IMR-90 (cell line): Measurements from ENCODE around the gene CDK2AP2. TPM values are rescaled to one million over a fixed set of nuclear protein-coding genes. Genes with fewer than 3 reads are reported as not detected.

Experiments
- ATAC-seq: fragments of 200-7000 bp; cut with Tn5 transposase; 2 replicates; pipeline ENCODE4 v1.9.1; 2020; ENCODE audit warnings: low read depth, mild to moderate bottlenecking, moderate library complexity
- BruUV-seq: library from RNA; stranded (reverse); fragments of 400-500 nt; replicated peaks from 2 replicates; lab custom pipeline; 2021; lab: Mats Ljungman, UMichigan
- CTCF ChIA-PET: fragments of 300-600 bp; formaldehyde crosslinking; extraction: SDS; loops from one replicate; lab custom pipeline; 2021; ENCODE audit warnings: antibody characterized with exemption; lab: Yijun Ruan, JAX
- POLR2A ChIA-PET: fragments of 300-600 bp; sonication (Branson Sonifier 250); formaldehyde crosslinking; loops from one replicate; lab custom pipeline; 2022; ENCODE audit warnings: antibody characterized with exemption; ENCODE audit not compliant: unreplicated experiment; lab: Charles Lee
- DNase-seq: peaks from one replicate; pipeline ENCODE4 v3.0.0; 2013
- H2AFZ ChIP-seq: replicated peaks from 2 replicates; pipeline ENCODE3; 2013; ENCODE audit warnings: low read length, mild to moderate bottlenecking; ENCODE audit not compliant: poor library complexity
- H2AK5ac ChIP-seq: 2 replicates; pipeline ENCODE4 v1.6.1; 2013; ENCODE audit warnings: low read depth, low read length, inconsistent platforms
- H2AK9ac ChIP-seq: replicated peaks from 2 replicates; pipeline ENCODE3; 2013; ENCODE audit warnings: mild to moderate bottlenecking, low read depth, low read length, moderate library complexity; ENCODE audit not compliant: poor library complexity
- H2BK120ac ChIP-seq: 2 replicates; pipeline ENCODE4 v1.6.1; 2013; ENCODE audit warnings: low read depth, low read length, inconsistent platforms
- H2BK15ac ChIP-seq: 3 replicates; pipeline ENCODE4 v1.6.1; 2013; ENCODE audit warnings: low read depth, low read length, inconsistent platforms
- H2BK20ac ChIP-seq: 2 replicates; pipeline ENCODE4 v1.6.1; 2013; ENCODE audit warnings: low read depth, mild to moderate bottlenecking, inconsistent platforms, low read length, moderate library complexity
- H2BK5ac ChIP-seq: 2 replicates; pipeline ENCODE4 v1.6.1; 2013; ENCODE audit warnings: mild to moderate bottlenecking, low read depth, low read length, inconsistent platforms; ENCODE audit not compliant: poor library complexity, severe bottlenecking
- H3K14ac ChIP-seq: replicated peaks from 2 replicates; pipeline ENCODE4 v1.6.1; 2013; ENCODE audit warnings: low read depth, low read length, inconsistent platforms
- H3K18ac ChIP-seq: 2 replicates; pipeline ENCODE4 v1.6.1; 2013; ENCODE audit warnings: low read depth, low read length, control low read depth
- H3K23ac ChIP-seq: 2 replicates; pipeline ENCODE4 v1.6.1; 2013; ENCODE audit warnings: low read depth, low read length, inconsistent platforms
- H3K27ac ChIP-seq: 2 replicates; pipeline ENCODE4 v1.5.1; 2013; ENCODE audit warnings: mild to moderate bottlenecking, control low read depth, low read length; ENCODE audit not compliant: insufficient read depth
- H3K27me3 ChIP-seq: 2 replicates; pipeline ENCODE4 v1.6.1; 2013; ENCODE audit warnings: low read length; ENCODE audit not compliant: control insufficient read depth, insufficient read depth
- H3K36me3 ChIP-seq: 2 replicates; pipeline ENCODE4 v1.6.1; 2013; ENCODE audit warnings: low read length, mixed read lengths; ENCODE audit not compliant: control insufficient read depth, insufficient read depth
- H3K4ac ChIP-seq: 2 replicates; pipeline ENCODE4 v1.6.1; 2013; ENCODE audit warnings: low read depth, low read length, inconsistent platforms
- H3K4me1 ChIP-seq: 2 replicates; pipeline ENCODE4 v1.6.1; 2013; ENCODE audit warnings: low read length, mixed read lengths; ENCODE audit not compliant: control insufficient read depth, insufficient read depth
- H3K4me2 ChIP-seq: 2 replicates; pipeline ENCODE4 v1.6.1; 2013; ENCODE audit warnings: low read depth, mild to moderate bottlenecking, control low read depth, low read length, moderate library complexity
- H3K4me3 ChIP-seq: 2 replicates; pipeline ENCODE4 v1.5.1; 2013; ENCODE audit warnings: low read depth, mild to moderate bottlenecking, control low read depth, low read length, moderate library complexity; ENCODE audit not compliant: insufficient read depth
- H3K56ac ChIP-seq: 2 replicates; pipeline ENCODE4 v1.6.1; 2013; ENCODE audit warnings: low read length, inconsistent platforms; ENCODE audit not compliant: insufficient read depth; ENCODE audit errors: extremely low read depth
- H3K79me1 ChIP-seq, 2 experiments: 2 replicates each; pipeline ENCODE4 v1.6.1; 2013; ENCODE audit warnings: low read length in 2 of 2, inconsistent platforms in 1 of 2, low read depth in 1 of 2
- H3K9ac ChIP-seq: 2 replicates; pipeline ENCODE4 v1.6.1; 2013; ENCODE audit warnings: low read depth, low read length, control low read depth
- H3K9me1 ChIP-seq: 2 replicates; pipeline ENCODE4 v1.6.1; 2013; ENCODE audit warnings: low read length, inconsistent platforms; ENCODE audit not compliant: insufficient read depth
- H3K9me3 ChIP-seq: 2 replicates; pipeline ENCODE4 v1.6.1; 2013; ENCODE audit warnings: low read length; ENCODE audit not compliant: control insufficient read depth, insufficient read depth
- H4K20me1 ChIP-seq: 2 replicates; pipeline ENCODE4 v1.6.1; 2013; ENCODE audit warnings: low read length, inconsistent platforms; ENCODE audit not compliant: insufficient read depth
- H4K5ac ChIP-seq: 2 replicates; pipeline ENCODE4 v1.6.1; 2013; ENCODE audit warnings: mild to moderate bottlenecking, low read depth, low read length, control low read depth
- H4K8ac ChIP-seq, 2 experiments: 2 replicates each; pipeline ENCODE4 v1.6.1; 2013; ENCODE audit warnings: low read depth in 2 of 2, low read length in 2 of 2, control low read depth in 1 of 2, inconsistent platforms in 1 of 2
- H4K91ac ChIP-seq: 2 replicates; pipeline ENCODE4 v1.6.1; 2013; ENCODE audit warnings: low read depth, low read length, inconsistent platforms; ENCODE audit not compliant: insufficient read depth
- BHLHE40 ChIP-seq: fragments of 150-350 bp; IDR thresholded peaks from 2 replicates; pipeline ENCODE4 v1.6.1; 2016; ENCODE audit warnings: mild to moderate bottlenecking, low read depth, low read length
- CEBPB ChIP-seq: IDR thresholded peaks from 2 replicates; pipeline ENCODE4 v1.6.1; 2012; ENCODE audit warnings: low read depth, low read length, improper control_type of control experiment
- FOS ChIP-seq: fragments of 150-350 bp; IDR thresholded peaks from 2 replicates; pipeline ENCODE4 v1.6.1; 2016; ENCODE audit warnings: low read depth, low read length
- MAFK ChIP-seq: IDR thresholded peaks from 2 replicates; pipeline ENCODE4 v1.6.1; 2012; ENCODE audit warnings: low read depth, low read length, improper control_type of control experiment
- MAZ ChIP-seq: IDR thresholded peaks from 2 replicates; pipeline ENCODE4 v1.6.1; 2012; ENCODE audit warnings: low read depth, mild to moderate bottlenecking, low read length, improper control_type of control experiment, moderate library complexity, borderline replicate concordance
- NFE2L2 ChIP-seq: fragments of 150-350 bp; IDR thresholded peaks from 2 replicates; pipeline ENCODE4 v1.6.1; 2016; ENCODE audit warnings: low read depth, mild to moderate bottlenecking, low read length
- POLR2A ChIP-seq: IDR thresholded peaks from 2 replicates; pipeline ENCODE4 v1.6.1; 2012; ENCODE audit warnings: mild to moderate bottlenecking, low read depth, low read length
- RAD21 ChIP-seq: IDR thresholded peaks from 2 replicates; pipeline ENCODE4 v1.6.1; 2012; ENCODE audit warnings: low read length, improper control_type of control experiment
- RFX5 ChIP-seq: IDR thresholded peaks from 2 replicates; pipeline ENCODE4 v1.8.0; 2012; ENCODE audit warnings: low read depth, mild to moderate bottlenecking, low read length, moderate library complexity
- SMC3 ChIP-seq: fragments of 150-350 bp; IDR thresholded peaks from 2 replicates; pipeline ENCODE4 v1.6.1; 2016; ENCODE audit warnings: low read depth, mild to moderate bottlenecking, antibody characterized with exemption, low read length, moderate library complexity
- WGBS, 2 experiments: methylation state at CpG; one replicate each; pipeline versions ENCODE4 v1.1.5 to v1.1.7; 2013; ENCODE audit warnings: missing lambda C conversion rate in 2 of 2; ENCODE audit not compliant: insufficient read length in 1 of 2; ENCODE audit errors: extremely low coverage in 2 of 2; 5-methylcytosine and 5-hydroxymethylcytosine counted together
- dilution Hi-C: fragments of 300-500 bp; cut with HindIII; formaldehyde crosslinking; loops from one replicate; pipeline ENCODE4 v1.14.3; 2018; ENCODE audit warnings: low sequenced_read_pairs; ENCODE audit not compliant: unreplicated experiment
- in situ Hi-C: fragments of 300-500 bp; cut with MboI; formaldehyde crosslinking; loops from 3 replicates; pipeline ENCODE4 v1.14.3; 2019; ENCODE audit warnings: low sequenced_read_pairs, inconsistent platforms, mixed read lengths
- intact Hi-C: fragments of 100-400 bp; cut with micrococcal nuclease; formaldehyde crosslinking; loops from 2 replicates; pipeline ENCODE4 v1.10.0; 2022
- polyA plus RNA-seq, 3 experiments: library from polyadenylated mRNA; depleted of rRNA; stranded (reverse); fragments of >200 nt; gene quantifications; 2 replicates each; pipeline ENCODE4 v1.2.3, GENCODE V29; 2012; ENCODE audit warnings: low replicate concordance in 1 of 3
- total RNA-seq: library from RNA; depleted of rRNA; stranded (reverse); fragments of >200 nt; gene quantifications from 2 replicates; pipeline ENCODE4 v1.2.3, GENCODE V29; 2012
- TF ChIP-seq, protein P1 (sequence below): fragments of 150-350 bp; IDR thresholded peaks from 2 replicates; pipeline ENCODE4 v1.6.1; 2016; ENCODE audit warnings: low read depth, mild to moderate bottlenecking, low read length, moderate library complexity, borderline replicate concordance
- TF ChIP-seq, protein P2 (sequence below): fragments of 150-350 bp; IDR thresholded peaks from 2 replicates; pipeline ENCODE4 v1.6.1; 2017; ENCODE audit warnings: mild to moderate bottlenecking, antibody characterized with exemption, low read length, low read depth

Gene CDK2AP2
- total and polyA plus RNA-seq, 2 of the 4 experiments (the other 2 are of a cell fraction), result 8.1 to 44.7 TPM

DNA sequence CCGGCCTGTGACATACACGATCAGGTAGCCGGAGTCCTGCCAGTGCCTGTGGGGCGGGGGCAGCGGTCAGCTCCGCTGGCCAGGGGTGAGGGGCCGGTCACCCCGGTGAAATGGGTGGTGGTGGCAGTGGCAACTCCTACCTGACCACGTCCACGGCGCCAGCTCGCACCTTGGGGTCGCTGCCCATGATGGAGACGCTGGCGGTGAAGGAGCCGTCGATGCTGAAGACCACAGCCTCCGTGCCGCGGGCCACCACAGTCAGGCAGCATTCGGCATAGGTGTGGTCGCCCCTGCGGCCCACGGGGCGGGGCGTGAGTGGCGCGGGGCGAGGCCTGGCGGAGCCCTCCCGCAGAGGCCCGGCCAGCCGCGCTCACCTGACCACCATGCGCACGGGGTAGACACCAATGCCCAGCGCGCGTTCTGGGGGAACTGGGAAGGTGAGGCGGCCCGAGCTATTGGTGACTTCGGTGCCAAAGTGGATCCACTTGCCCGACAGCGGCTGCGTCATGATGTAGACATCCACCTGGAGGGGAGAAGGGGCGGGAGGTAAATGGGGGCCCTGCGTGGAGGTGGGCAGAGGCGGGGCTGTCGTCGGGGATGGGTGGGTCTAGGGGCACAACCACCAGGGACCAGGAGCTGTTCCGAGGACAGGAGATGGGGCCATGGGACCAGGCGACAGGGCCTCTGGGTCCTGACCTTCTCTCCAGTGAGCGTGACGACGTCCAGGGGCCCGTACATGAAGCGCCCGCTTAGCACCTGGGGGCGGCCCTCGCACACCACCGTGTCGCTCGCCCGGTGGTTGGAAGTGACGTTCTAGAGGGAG lies 14.2 kb downstream of the CDK2AP2 start:
- CTCF ChIA-PET, result no interaction called here
- DNase-seq, result no peak

More for the DNA sequence above, 14.2 kb downstream of the CDK2AP2 start:
- POLR2A ChIA-PET, result no interaction called here
- TF ChIP-seq SMC3 (no peak), FOS (no peak), MAZ (no peak), CEBPB (no peak), BHLHE40 (no peak), POLR2A (no peak), MAFK (no peak), RAD21 (no peak), NFE2L2 (no peak), RFX5 (no peak)
- TF ChIP-seq, protein P1, sequence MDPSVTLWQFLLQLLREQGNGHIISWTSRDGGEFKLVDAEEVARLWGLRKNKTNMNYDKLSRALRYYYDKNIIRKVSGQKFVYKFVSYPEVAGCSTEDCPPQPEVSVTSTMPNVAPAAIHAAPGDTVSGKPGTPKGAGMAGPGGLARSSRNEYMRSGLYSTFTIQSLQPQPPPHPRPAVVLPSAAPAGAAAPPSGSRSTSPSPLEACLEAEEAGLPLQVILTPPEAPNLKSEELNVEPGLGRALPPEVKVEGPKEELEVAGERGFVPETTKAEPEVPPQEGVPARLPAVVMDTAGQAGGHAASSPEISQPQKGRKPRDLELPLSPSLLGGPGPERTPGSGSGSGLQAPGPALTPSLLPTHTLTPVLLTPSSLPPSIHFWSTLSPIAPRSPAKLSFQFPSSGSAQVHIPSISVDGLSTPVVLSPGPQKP, result no peak
- TF ChIP-seq, protein P2, sequence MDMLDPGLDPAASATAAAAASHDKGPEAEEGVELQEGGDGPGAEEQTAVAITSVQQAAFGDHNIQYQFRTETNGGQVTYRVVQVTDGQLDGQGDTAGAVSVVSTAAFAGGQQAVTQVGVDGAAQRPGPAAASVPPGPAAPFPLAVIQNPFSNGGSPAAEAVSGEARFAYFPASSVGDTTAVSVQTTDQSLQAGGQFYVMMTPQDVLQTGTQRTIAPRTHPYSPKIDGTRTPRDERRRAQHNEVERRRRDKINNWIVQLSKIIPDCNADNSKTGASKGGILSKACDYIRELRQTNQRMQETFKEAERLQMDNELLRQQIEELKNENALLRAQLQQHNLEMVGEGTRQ, result no peak
- no peak overlapping the region for H2BK120ac ChIP-seq
- H4K20me1 ChIP-seq, result no peaks in the 10 kb centered on the region; the same call in 1 of the 2 replicates
- no peaks in the 10 kb centered on the region for H3K9me3 ChIP-seq
- dilution Hi-C loops, result no loop called here
- H3K18ac ChIP-seq, result no peak overlapping the region
- no peak overlapping the region for H3K4me2 ChIP-seq
- no peak overlapping the region for H3K4ac ChIP-seq
- 96% methylated on average over 30 of the region's 65 CpGs; no CpG with 5 or more reads in 1 of the 2 experiments for WGBS, 2 experiments
- no peaks in the 10 kb centered on the region for H3K79me1 ChIP-seq
- H2BK5ac ChIP-seq, result no peak overlapping the region
- H2BK15ac ChIP-seq, result no peak overlapping the region
- no peak overlapping the region for H3K56ac ChIP-seq
- no peaks in the 10 kb centered on the region for H3K4me1 ChIP-seq
- no peak overlapping the region for H4K5ac ChIP-seq
- peaks cover 4% of the 10 kb centered on the region; the same call in 1 of the 2 replicates for H3K9me1 ChIP-seq
- intact Hi-C loops, result no loop called here
- no peak overlapping the region for H3K27ac ChIP-seq
- in situ Hi-C loops, result no loop called here
- no peak for ATAC-seq
- no peaks in the 10 kb centered on the region for H3K27me3 ChIP-seq
- no peak overlapping the region for H2AK5ac ChIP-seq
- no peak overlapping the region for H4K91ac ChIP-seq
- H3K14ac ChIP-seq, result no peak overlapping the region
- no peak overlapping the region for H2BK20ac ChIP-seq
- no peak overlapping the region for H3K4me3 ChIP-seq
- BruUV-seq, result no TSS peak
- no peak overlapping the region for H4K8ac ChIP-seq
- H3K9ac ChIP-seq, result no peak overlapping the region
- H3K36me3 ChIP-seq, result peaks cover 60% of the 10 kb centered on the region
- no peak overlapping the region for H3K23ac ChIP-seq
- H2AK9ac ChIP-seq, result no peak overlapping the region
- no peak overlapping the region for H2AFZ ChIP-seq
